SK-N-MC (cell line): ENCODE measurements around the gene RPS19.

Source experiments
- EZH2 ChIP-seq: fragments of 200-600 bp; sonication (generic); IDR thresholded peaks from one replicate; pipeline ENCODE4 v1.6.1; 2017; ENCODE audit warnings: antibody characterized with exemption
- FOXP2 ChIP-seq: optimal IDR thresholded peaks from 2 replicates; pipeline ENCODE3; 2011; ENCODE audit warnings: mild to moderate bottlenecking, moderate library complexity; ENCODE audit not compliant: insufficient read depth; ENCODE audit errors: extremely low read length, control extremely low read depth
- POLR2AphosphoS5 ChIP-seq: IDR thresholded peaks from 2 replicates; pipeline ENCODE4 v1.6.1; 2012; ENCODE audit warnings: mild to moderate bottlenecking, low read depth, low read length, borderline replicate concordance

DNA sequence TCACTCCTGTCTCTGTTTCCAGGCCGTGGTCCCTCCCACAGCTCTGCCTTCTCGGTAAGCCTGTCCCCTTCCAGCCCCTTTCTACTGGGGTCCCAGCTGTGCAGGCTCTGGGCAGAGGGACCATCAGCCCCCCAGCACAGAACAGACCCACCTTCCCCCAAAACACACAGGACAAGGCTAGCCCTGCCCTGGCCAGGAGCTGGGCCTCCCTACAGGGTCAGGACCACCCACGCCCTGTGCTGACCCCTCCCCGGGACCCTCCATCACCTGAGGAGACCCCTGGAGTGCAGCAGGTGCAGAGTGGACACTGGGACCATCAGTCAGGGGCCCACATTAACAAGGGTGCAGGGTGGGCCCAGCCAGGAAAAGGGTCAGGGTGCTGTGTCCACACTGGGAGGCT, 49.8 kb upstream of the RPS19 start:
- no peak for TF ChIP-seq EZH2
- TF ChIP-seq POLR2AphosphoS5: no peak
- no peak for TF ChIP-seq FOXP2
